Peyer's patch (tissue), 4 donors: ENCODE results near the gene UFSP1.

Experiments
- CTCF ChIP-seq, 6 experiments: fragments of 450-650 bp in 4 of 6; fragments of 200-600 bp in 2 of 6; sonication (generic) in 1 of 6; IDR thresholded peaks; one replicate each; pipeline ENCODE4 v1.5.1; 2017 to 2019; ENCODE audit warnings: antibody characterized with exemption in 6 of 6, mild to moderate bottlenecking in 3 of 6, moderate library complexity in 1 of 6
- POLR2A ChIP-seq, 2 donors: fragments of 450-650 bp; IDR thresholded peaks; one replicate each; pipeline ENCODE4 v1.5.1; 2017; ENCODE audit warnings: antibody characterized with exemption in 2 of 2, mild to moderate bottlenecking in 2 of 2, moderate library complexity in 2 of 2

GRCh38 chr7:100900978-100901377 lies 11.5 kb upstream of the UFSP1 start:
- TF ChIP-seq CTCF (IDR thresholded peaks at IDR 0.05) (no peak), POLR2A (IDR thresholded peaks at IDR 0.05) (no peak)
